ENCODE measurements around the gene ATXN3.

GRCh38 chr14:92010644-92011043 is 95.7 kb downstream of the ATXN3 start:
- TF ChIP-seq, protein P1, sequence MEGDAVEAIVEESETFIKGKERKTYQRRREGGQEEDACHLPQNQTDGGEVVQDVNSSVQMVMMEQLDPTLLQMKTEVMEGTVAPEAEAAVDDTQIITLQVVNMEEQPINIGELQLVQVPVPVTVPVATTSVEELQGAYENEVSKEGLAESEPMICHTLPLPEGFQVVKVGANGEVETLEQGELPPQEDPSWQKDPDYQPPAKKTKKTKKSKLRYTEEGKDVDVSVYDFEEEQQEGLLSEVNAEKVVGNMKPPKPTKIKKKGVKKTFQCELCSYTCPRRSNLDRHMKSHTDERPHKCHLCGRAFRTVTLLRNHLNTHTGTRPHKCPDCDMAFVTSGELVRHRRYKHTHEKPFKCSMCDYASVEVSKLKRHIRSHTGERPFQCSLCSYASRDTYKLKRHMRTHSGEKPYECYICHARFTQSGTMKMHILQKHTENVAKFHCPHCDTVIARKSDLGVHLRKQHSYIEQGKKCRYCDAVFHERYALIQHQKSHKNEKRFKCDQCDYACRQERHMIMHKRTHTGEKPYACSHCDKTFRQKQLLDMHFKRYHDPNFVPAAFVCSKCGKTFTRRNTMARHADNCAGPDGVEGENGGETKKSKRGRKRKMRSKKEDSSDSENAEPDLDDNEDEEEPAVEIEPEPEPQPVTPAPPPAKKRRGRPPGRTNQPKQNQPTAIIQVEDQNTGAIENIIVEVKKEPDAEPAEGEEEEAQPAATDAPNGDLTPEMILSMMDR (optimal IDR thresholded peaks at IDR 0.05 in 1 of 3, IDR thresholded peaks at IDR 0.05 in 1 of 3, conservative IDR thresholded peaks at IDR 0.05 in 1 of 3; ENCODE audit: extremely low read depth in 1 of 3, insufficient read depth in 2 of 3, low read length in 3 of 3), result no peak
- TF ChIP-seq EZH2 (IDR thresholded peaks at IDR 0.05; ENCODE audit: low read length), result no peak

All from keratinocyte (primary cell).